Ascending aorta (tissue), 2 donors: ENCODE data around the gene SQOR. TPM values are rescaled to one million over a fixed set of nuclear protein-coding genes. Genes with fewer than 3 reads are reported as not detected.

ENCODE experiments used
- DNase-seq, 2 donors: peaks; one replicate each; pipeline ENCODE4 v3.0.0-alpha.2; 2019; ENCODE audit warnings: low spot score in 2 of 2
- H3K27ac ChIP-seq, 2 donors: fragments of 200-600 bp; sonication (generic); one replicate each; pipeline ENCODE4 v1.5.1; 2016 to 2017; ENCODE audit warnings: mild to moderate bottlenecking in 1 of 2
- H3K27me3 ChIP-seq: fragments of 200-600 bp; sonication (generic); one replicate; pipeline ENCODE4 v1.5.1; 2017
- H3K36me3 ChIP-seq, 2 donors: fragments of 200-600 bp; sonication (generic); one replicate each; pipeline ENCODE4 v1.5.1; 2016
- H3K4me1 ChIP-seq, 2 donors: fragments of 200-600 bp; sonication (generic); one replicate each; pipeline ENCODE4 v1.5.1; 2016 to 2017; ENCODE audit warnings: mild to moderate bottlenecking in 1 of 2
- H3K4me3 ChIP-seq, 2 donors: fragments of 200-600 bp; sonication (generic); one replicate each; pipeline ENCODE4 v1.5.1; 2016 to 2017; ENCODE audit warnings: mild to moderate bottlenecking in 1 of 2
- H3K9me3 ChIP-seq, 2 donors: fragments of 200-600 bp; sonication (generic); one replicate each; pipeline ENCODE4 v1.5.1; 2016
- intact Hi-C: fragments of 100-400 bp; cut with DNase I; formaldehyde crosslinking; loops from one replicate; pipeline ENCODE4 v1.15.1; 2023
- total RNA-seq: library from RNA; depleted of rRNA; stranded (reverse); fragments of >200 nt; gene quantifications from one replicate; pipeline ENCODE4 v1.1.0, GENCODE V29; 2016
- TF ChIP-seq, protein P1 (sequence below), 3 experiments: fragments of 200-600 bp in 2 of 3; fragments of 450-650 bp in 1 of 3; sonication (generic) in 2 of 3; IDR thresholded peaks; one replicate each; pipeline ENCODE4 v1.5.1; 2016 to 2019; ENCODE audit warnings: antibody characterized with exemption in 3 of 3, mild to moderate bottlenecking in 1 of 3, moderate library complexity in 1 of 3

Gene SQOR
- total RNA-seq, 1 donor from 2014 or later, result 61.4 TPM

DNA sequence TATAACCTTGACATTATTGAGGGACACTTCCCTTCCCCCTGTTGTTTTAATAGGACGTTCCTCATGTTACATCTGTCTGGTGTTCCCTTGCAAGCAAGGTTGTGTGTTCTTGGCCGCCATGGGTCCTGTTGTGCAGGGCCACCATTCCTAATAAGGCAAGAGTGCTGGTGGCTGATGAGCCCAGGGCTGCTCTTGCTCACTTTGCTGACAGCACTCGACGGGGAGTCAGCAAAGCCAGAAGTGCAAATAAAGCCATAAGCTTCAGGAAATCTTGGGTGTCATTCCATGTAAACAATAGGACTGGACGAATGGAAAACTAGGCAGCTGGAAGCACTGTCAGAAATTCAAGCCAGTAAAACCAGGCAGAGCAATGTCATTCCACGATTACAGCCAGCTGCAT lies 75.8 kb downstream of the SQOR start:
- Histone ChIP-seq H3K27ac (no peak overlapping the region), H3K9me3 (no peaks in the 10 kb centered on the region), H3K4me3 (no peak overlapping the region), H3K4me1 (no peaks in the 10 kb centered on the region), H3K27me3 (no peaks in the 10 kb centered on the region), H3K36me3 (no peaks in the 10 kb centered on the region)
- TF ChIP-seq, protein P1, sequence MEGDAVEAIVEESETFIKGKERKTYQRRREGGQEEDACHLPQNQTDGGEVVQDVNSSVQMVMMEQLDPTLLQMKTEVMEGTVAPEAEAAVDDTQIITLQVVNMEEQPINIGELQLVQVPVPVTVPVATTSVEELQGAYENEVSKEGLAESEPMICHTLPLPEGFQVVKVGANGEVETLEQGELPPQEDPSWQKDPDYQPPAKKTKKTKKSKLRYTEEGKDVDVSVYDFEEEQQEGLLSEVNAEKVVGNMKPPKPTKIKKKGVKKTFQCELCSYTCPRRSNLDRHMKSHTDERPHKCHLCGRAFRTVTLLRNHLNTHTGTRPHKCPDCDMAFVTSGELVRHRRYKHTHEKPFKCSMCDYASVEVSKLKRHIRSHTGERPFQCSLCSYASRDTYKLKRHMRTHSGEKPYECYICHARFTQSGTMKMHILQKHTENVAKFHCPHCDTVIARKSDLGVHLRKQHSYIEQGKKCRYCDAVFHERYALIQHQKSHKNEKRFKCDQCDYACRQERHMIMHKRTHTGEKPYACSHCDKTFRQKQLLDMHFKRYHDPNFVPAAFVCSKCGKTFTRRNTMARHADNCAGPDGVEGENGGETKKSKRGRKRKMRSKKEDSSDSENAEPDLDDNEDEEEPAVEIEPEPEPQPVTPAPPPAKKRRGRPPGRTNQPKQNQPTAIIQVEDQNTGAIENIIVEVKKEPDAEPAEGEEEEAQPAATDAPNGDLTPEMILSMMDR (IDR thresholded peaks at IDR 0.05), result no peak
- no peak for DNase-seq
- intact Hi-C loops, result no loop called here

DNA sequence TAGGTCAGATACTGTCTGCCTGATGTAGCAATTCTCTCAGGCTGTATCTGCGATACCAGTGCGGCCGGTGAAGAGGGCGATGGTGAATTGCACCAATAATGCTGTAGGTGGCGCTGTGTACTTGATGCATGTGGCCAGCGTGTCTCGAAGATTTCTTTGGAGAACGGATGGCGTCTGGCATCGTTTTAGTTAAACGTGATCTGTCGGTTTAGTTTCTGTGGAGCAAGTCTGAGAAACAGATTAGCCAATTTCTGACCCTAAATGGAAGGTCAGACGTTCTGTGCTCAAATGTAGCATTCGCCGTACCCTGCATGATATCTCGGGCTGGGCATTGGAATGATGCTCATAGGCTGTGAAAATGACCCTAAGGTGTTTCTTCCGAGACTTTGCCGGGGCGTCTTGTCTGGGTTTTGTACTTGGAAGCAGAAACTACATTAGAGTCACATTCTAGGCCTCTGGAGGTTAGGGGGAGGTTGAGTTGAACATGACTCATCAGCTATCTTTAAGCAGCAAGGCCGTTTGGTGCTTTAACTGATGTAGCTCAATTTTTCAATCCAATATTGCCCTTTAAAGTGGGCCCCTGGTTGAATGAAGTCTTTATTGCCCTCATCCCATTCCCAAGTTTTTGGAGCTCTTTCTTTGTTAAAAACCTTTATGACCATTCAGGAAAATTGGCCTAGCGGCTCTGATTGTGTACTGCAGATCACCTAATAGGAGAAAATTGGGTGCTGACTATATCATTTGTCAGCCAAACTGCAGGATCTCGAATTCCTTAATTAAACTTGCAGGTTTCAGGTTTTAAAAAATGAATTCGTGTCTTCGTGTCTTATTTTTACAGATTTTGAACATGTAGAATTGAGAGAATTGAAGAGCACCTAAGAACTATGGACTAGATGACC lies 80.0 kb downstream of the SQOR start:
- Histone ChIP-seq H3K4me1 (no peaks in the 10 kb centered on the region), H3K9me3 (no peaks in the 10 kb centered on the region), H3K36me3 (no peaks in the 10 kb centered on the region), H3K4me3 (peak overlapping the region; percentile 20 to 41), H3K27ac (no peak overlapping the region), H3K27me3 (no peaks in the 10 kb centered on the region)
- peak in 1 of 2 donors; percentile 84 for DNase-seq
- TF ChIP-seq, protein P1 (IDR thresholded peaks at IDR 0.05), result peak; percentile 58 to 93 (median 79)
- intact Hi-C loops, result loop anchor here (2.0 kb wide), 1 partner anchor 76 kb away; no protein-coding TSS in a partner anchor

DNA sequence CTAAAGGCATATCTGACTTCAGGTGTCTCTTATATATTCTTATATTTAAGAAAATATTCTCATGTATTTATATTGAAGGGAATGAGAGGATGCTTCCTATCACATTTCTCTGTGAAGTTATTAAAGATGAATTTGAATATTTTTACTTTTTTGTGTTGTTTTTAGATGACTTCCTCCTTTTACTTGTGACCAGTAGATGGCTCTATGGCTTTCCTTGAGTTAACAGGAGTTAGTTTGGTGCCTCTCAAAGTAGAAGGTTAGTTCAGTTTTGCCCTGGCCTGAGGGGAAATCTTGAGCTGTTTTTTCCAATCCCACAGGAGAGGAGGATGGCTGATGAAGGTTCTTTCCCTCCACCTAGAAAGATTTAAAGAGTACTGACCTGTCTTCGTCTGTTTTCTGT lies 80.7 kb downstream of the SQOR start:
- H3K9me3 ChIP-seq, result no peaks in the 10 kb centered on the region
- intact Hi-C loops, result loop anchor here (2.0 kb wide), 1 partner anchor 75 kb away; no protein-coding TSS in a partner anchor
- H3K27ac ChIP-seq, result no peak overlapping the region

DNA sequence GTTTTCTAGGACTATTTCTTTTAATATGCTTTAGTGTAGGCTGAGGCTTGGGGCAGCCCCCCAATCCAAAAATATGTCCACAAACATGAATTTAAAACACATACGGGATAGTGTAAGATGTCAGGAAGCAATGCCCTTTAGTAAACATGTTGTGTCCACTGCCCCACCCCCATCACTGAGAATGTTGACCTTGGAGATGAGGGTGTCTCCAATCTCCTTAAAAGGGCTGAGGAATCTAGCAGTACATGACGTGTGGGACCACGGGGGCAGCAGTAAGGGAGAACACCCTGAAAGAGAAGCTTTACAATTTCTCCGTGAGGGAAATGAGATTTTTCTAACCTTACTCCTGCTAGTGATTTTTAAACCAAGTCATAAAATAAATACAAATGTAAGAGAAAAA lies 84.7 kb downstream of the SQOR start:
- no peaks in the 10 kb centered on the region for H3K9me3 ChIP-seq
- no peaks in the 10 kb centered on the region for H3K36me3 ChIP-seq
- no peaks in the 10 kb centered on the region for H3K27me3 ChIP-seq
- TF ChIP-seq, protein P1 (IDR thresholded peaks at IDR 0.05), result no peak
- no peak overlapping the region for H3K27ac ChIP-seq
- DNase-seq, result no peak
- no peaks in the 10 kb centered on the region for H3K4me1 ChIP-seq
- intact Hi-C loops, result no loop called here
- no peak overlapping the region for H3K4me3 ChIP-seq

More for the DNA sequence above, 80.7 kb downstream of the SQOR start:
- Histone ChIP-seq H3K36me3 (no peaks in the 10 kb centered on the region), H3K4me3 (no peak overlapping the region), H3K27me3 (no peaks in the 10 kb centered on the region), H3K4me1 (no peaks in the 10 kb centered on the region)
- no peak for DNase-seq
- TF ChIP-seq, protein P1 (IDR thresholded peaks at IDR 0.05), result peak in 2 of 3 experiments; percentile 16 to 35

DNA sequence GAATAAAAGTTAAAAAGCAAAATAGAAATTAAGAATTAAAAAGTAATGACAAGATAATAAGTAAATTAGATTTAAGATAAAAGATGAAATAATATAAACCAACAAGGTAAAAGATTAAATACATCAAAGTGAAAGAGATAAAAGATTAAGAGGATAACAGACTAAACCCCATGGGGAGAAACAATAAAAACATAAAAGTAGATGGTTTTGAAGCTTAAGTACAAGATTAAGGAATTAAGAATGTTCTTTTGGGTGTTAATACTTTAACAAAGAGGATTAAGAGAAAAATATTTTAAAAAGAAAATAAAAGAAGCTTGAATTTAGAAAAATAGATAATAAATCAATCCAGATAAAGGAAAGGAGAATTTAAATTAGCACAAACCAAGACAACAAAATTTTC lies 85.4 kb downstream of the SQOR start:
- H3K27me3 ChIP-seq, result no peaks in the 10 kb centered on the region
- H3K9me3 ChIP-seq, result no peaks in the 10 kb centered on the region
- no peak overlapping the region for H3K27ac ChIP-seq
- H3K4me1 ChIP-seq, result no peaks in the 10 kb centered on the region
- no peak overlapping the region for H3K4me3 ChIP-seq
- TF ChIP-seq, protein P1 (IDR thresholded peaks at IDR 0.05), result no peak
- DNase-seq, result no peak
- intact Hi-C loops, result no loop called here
- H3K36me3 ChIP-seq, result no peaks in the 10 kb centered on the region
